HG03354 (cell line): ENCODE results near the gene SPSB3.

Experiments
- ATAC-seq: cut with Tn5 transposase; IDR thresholded peaks from one replicate; pipeline ENCODE4 v1.9.1; 2021; ENCODE audit warnings: mild to moderate bottlenecking; ENCODE audit not compliant: unreplicated experiment, poor library complexity, severe bottlenecking

Gene SPSB3

DNA sequence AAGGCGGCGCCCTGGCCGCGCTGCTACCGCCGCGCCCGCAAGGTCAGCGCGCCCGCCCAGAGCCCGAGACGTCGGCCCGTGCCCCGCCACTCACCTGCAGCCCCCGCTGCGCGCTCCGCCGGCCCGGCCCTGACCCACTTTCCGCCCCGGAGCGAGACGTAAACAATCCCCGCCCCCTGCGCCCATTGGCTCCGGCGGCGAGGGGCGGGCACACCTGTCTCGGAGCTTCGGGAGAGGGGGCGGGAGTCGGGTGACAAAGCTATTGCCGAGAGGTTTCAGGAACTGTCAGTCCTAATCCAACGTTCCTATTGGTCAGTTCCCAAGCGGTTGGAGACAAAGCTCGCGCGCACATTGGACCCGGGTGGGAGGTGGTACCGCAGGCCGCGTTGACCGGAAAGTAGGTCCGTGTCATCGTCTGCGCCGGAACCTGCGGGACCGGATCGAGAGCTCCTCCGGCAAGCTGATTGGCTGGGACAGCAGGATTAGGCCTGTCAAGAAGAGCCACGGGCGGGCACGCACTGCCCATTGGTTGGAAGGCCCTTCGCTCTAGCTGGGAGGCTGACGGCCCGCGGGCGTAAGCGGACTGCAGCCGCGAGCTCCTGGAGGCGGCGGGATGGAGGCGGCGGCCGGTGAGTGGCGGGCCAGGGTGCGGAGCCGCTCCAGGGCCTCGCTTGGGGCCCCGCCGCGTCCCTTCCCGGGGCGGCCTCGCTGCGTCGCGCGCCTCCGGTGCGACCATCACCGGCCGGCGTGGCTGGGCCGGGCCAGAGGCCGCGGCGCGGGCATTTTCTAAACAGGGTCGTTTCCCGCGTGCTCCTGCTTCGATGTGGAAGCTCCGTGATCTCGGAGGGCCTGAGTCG lies at the start of gene SPSB3, which contains the start of gene NUBP2:
SPSB3 (minus strand) TSS at position 164 of the 857 bp plus-strand sequence. CDS start 1,088 bp downstream, outside the sequence.
NUBP2 (plus strand) TSS at position 553 of the 857 bp plus-strand sequence; CDS start at position 614, 61 bp downstream.
- ATAC-seq, result peak; percentile 88

DNA sequence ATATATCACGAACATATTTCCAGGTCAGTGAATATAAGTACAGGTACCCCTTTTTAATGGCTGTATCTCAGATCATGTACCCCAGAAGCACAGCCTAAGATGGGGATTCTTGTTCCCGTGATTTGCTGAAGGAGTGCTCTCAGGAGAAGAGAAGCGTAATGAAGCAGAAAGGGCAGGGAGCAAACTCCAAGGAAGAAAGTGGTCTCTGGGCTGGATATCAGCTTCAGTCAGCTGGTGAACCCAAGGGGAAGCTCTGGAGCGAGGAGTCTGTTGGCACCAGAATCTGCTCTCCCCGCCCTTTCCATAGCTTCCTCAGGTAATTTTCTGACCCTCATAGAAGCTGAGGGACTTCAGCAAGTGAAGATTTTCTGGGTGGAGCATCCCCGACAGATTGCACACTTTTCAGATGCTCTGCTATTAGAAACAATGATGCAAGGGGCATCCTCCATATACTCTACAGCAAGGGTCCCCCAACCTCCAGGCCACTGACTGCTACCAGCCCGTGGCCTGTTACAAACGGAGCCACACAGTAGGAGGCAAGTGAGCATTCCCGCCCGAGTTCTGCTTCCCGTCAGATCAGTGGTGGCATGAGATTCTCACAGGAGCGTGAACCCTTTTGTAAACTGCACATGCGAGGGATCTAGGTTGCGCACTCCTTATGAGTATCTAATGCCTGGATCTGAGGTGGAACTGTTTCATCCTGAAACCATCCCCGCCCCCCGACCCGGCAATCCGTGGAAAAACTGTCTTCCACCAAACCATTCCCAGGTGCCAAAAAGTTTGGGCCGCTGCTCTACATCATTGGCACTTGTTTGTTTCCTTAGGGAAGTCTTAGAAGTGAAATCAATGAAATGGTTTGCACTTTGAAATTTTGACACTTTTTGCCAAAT lies 49.1 kb upstream of the SPSB3 start:
- no peak for ATAC-seq

DNA sequence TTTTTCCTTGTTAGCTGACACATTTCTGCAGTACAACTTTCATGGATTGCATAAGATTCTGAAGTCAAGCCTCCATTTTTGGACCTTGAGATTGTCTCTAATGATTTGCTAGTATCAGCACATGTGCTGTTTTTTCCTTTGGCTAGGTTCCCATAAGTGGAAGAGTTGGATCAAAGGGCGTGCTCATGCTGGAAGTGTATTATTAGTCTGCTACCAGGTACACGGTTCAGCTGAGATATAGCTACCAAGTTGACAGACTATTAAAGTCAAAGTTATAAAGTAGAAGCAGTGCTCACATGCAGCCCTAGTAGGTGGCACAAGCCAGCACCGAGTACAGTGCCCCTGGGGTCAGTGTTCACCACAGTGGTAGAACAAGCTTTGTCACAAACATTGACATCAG lies 47.8 kb upstream of the SPSB3 start:
- ATAC-seq, result no peak

DNA sequence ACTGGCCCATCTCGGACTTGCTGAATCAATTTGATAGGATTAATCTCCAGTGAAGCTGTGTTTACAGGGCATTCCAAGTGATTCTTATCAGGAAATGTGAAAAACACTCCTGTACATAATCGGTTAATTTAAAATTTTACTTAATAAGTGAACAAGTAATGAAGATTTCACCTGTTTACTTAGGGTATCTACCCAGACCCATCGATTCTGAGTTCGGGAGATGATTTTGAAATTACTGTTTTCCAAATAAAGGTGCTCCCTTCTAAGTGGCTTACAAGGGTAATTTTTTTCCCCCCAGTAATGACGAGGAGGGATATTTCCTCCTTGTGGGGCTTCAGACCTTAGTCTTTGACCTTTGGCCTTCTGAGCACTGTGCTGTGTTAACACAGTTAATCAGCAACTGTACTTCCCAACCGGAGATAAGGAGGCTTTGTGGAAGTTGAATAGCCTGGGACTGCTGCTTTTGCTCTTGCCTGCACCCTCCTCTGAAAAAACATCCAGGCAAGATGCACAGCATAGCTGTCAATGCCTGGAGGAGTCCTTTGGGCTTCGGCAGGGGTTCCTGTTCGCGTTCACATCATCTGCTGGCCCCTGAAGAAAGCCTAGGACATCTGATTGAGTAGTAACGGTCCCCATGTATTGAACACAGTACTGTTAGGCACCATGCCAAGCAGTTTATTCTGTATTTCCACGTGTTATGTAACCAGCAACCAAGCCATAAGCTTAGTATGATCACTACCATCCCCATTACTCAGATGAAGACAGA lies 46.5 kb upstream of the SPSB3 start:
- no peak for ATAC-seq

DNA sequence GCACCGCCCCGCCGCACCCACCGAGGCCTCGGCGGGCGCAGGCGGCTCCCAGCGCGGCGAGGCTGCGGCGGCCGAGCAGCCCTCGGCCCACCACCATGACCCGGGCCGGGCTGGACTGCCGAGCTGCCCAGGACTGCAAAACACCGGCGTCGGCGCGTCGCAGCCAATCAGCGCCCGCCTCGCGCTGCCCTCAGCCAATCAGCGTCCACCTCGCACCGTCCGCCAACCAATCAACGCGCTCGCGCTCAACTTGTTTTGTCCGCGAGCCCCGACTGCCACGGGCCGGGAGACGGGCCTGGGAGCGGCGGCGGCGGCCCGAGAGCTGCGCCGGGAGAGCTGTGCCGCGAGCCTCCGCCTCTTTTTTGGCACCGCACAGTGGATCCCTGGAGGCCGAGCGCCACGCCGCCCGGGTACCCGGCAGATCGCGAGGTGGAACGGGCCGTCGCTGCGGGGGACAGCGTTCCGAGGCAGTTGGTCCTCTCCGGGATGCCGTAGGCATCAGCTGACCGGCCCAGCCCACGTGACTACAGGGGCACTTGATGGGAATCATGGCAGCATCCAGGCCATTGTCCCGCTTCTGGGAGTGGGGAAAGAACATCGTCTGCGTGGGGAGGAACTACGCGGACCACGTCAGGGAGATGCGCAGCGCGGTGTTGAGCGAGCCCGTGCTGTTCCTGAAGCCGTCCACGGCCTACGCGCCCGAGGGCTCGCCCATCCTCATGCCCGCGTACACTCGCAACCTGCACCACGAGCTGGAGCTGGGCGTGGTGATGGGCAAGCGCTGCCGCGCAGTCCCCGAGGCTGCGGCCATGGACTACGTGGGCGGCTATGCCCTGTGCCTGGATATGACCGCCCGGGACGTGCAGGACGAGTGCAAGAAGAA lies 44.6 kb upstream of the SPSB3 start, which contains the start of the genes FAHD1 and HAGH:
FAHD1 (plus strand) TSS at position 516 of the 883 bp plus-strand sequence; CDS start at position 549, 33 bp downstream.
HAGH (minus strand) TSS at position 135 of the 883 bp plus-strand sequence; CDS start at position 97, 38 bp downstream.
- ATAC-seq, result peak; percentile 83

DNA sequence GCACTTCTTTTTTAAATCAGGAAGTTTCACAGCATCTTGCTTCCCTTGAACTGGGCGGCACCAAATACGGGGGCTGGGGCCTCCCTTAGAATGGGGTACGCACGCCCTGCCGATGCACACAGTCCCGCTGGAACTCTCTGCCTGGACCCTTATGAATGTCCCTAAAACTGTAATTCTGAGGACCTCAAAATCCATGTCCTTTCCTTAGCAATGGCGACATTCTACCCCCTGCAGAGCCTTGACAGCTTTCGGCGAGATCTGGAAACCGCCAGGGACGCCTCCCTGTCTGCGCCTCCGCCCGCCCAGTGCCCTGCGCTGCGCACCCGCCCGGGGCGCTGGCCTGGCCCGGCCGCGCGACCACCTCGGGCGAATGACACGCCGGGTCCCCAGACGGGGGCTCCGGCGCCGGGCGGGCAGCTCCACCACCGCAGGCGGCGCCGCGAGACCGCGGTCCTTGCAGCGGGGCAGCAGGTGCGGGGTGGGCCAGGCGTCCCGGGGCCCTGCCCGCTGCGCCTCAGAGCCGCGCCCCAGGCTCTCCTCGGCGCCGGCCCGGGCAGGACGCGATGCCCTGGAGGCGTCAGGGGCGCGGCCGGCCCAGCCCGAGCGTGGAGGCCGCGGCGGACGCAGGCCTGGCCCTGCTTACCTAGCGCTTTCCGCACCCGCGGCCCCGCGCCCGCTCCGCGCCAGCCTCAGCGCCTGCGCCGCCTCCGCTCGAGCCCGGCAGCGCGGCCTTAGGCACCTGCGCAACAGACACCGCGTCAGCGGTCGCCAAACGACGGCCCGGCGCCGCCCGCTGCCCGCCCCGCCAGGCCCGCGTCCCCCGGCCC lies 43.7 kb upstream of the SPSB3 start:
- ATAC-seq, result peak; percentile 51

DNA sequence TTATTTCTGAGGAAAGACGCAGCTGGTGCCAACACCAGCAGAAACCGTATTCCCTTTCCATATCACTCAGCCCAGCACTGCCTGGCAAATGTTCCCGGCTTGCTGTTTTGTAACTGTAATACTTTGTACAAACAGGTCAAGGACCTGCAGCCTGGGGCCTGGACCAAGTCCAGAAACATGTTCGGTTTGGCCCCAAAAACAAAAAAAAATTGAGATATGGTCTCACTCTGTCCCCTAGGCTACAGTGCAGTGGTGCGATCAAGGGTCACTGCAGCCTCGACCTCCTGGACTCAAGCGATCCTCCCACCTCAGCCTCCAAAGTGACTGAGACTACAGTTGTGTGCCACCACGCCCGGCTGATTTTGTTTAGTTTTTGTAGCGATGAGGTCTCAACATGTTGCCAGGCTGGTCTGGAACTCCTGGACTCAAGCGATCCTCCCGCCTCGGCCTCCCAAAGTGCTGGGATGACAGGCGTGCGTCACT lies 43.1 kb upstream of the SPSB3 start:
- no peak for ATAC-seq

DNA sequence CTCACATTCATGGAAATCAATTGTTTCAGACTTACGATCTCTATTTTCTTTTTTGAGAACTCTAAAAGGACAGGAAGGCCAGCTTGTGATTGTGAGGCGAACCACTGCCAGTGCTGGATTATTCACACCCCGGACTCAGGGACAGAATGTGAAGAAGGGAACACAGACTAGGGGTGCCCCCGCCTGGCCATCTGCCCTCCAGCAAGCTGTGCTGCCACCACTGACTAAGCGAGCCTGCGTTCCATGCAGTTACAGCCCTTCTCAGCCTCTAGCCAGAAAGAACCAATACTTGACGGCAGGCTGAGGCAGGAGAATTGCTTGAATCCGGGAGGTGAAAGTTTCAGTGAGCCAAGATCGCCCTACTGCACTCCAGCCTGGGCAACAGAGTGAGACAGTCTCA lies 41.5 kb upstream of the SPSB3 start:
- ATAC-seq, result no peak

DNA sequence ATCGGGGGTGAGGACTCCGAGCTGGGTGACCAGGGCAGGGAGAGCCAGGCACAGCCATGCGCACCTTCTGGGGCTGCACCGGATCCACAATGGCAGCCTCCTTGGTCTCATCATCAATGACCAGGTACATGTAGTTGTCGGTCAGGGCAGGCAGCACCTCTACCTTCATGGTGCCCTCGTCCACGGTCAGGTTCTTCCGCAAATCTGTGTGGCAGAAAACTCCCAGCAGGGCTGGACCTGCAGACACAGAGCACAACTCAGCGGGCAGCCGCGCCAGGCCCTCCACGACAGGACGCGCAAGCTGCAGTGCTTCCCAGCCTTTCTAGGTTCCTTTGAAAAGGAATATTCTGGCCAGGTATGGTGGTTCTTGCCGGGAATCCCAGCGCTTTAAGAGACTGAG lies 40.4 kb upstream of the SPSB3 start:
- ATAC-seq, result no peak

DNA sequence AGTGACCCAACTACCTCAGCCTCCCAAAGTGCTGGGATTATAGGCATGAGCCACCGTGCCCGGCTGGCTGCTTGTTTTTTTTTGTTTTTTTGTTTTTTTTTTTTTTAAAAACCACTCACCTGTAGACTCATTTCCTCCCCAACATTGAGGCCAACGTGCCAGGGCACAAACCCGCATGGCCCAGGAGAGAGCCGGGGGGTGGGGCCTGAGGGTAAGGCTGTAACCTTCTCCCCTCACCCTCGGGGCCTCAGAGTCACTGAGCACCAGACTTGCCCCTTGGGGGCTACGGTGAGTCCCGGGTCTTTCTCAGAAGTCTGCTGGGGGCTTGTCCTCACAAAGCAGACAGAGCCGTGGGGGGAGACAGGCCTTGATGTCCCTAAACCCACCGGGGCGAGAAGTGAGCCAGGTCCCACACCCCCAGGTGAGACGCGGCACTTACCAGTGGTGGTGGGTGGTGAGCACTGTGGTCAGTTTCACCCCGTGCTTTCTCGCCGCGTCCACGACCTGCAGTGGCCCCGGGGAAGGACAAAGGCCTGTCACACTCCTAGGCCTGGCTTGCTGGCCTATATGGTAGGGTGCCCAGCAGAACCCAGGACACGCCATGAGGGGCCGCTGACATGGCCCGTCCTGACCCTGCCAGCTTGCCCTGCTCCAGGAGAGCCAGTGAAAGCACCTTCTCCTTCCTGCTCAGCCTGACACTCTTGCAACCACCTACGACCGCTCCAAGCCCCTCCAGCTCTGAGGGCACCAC lies 39.7 kb upstream of the SPSB3 start:
- no peak for ATAC-seq

DNA sequence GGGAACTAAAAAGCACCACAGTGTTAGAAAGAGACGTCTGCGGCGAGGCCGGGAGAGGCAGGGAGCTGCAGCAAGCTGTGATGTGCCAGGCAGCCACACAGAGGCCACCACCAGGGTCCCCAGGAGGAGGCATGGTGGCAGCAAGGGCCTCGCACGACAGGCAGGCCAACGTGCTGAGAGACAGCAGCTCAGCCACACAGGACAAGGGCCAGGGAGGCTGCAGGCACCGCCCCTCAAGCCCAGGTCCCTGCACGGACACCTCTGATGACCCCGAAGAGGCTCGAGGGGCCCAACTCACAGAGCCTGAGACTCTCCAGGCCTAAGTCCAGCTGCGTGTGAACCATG lies 38.5 kb upstream of the SPSB3 start:
- no peak for ATAC-seq

DNA sequence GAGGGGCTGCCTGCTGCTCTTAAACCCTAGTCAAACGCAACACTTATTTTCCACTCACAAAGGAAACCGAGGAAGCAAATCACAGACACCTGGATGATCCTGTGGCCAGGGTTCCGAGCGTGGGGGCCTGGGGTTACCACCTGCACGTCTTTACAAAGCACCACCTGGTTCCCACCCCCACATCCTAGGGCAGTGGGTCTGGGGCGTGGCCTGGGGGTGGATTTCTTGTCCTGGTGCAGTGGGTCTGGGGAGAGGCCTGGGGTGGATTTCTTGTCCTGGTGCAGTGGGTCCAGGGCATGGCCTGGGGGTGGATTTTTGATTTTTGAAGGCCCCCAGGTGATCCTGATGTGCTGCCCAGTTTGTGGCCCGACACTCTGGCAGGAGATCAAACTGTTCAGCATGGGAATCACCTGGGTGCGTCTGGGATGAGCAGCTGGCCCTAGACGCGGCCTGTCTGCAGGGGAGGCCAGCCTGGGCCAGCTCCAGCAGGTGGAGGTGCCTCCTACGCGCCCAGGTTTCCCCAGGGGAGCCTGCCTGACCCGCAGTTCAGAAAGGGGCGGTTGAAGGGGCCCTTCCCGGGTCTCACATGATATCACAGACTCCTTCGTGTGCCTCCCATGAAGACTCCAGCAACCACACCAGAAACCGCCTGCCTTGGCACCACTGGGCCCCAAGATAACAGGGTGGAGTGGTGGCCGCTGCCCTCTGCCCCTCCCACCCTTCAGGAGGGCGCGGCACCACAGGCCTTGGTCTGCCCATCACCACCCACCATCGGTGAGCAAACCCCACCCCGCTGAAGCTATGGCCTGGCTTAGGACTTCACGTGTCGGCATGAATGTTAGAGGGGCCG lies 38.0 kb upstream of the SPSB3 start:
- ATAC-seq, result no peak

DNA sequence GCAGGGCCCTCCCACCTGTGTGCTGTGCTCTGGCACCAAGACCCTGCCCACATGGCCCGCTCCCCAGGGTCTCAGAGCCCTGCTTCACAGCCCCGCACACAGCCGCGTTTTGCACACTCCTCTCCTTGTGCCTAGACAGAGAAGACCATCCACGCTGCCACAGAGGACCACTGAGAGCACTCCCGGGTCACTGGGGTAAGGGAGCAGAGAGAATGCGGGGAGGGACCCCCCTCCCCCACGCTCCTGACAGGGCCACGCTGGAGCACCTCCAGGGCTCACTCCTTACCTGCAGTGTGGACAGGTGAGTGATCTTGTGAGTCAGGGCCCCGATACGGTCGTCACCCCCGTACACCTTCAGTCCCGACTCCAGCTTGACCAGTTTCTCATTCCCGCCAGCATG lies 37.2 kb upstream of the SPSB3 start:
- ATAC-seq, result no peak

DNA sequence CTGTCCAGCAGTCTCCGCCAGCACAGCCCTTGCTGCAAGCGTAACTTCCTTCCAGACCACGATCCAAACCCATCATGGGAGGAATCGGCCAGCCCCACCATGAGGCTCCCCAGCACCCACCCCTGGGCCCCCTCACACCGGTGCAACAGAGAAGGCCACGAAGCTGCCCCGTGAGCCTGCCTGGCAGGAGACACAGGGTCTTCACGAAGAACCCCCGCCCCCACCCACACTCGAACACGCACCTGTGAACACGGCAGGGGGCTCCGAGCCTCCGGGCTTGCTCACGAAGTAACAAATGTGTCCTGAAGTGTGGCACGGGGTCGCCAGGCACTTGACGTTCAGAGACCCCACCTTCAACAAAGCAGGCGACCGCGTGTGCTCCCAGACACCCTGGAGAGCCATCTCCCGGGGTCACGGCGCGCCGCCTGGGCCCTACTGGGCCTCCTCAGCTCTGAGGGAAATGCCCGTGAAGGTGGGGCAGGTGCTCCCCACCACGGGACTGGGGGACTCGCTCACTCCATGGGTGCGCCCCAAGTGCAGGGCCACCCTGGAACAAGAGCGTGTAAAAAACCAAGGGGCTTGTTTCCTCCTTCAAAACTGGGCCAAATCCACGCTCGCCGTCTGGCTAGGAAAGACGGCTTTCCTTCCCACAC lies 36.6 kb upstream of the SPSB3 start:
- no peak for ATAC-seq

DNA sequence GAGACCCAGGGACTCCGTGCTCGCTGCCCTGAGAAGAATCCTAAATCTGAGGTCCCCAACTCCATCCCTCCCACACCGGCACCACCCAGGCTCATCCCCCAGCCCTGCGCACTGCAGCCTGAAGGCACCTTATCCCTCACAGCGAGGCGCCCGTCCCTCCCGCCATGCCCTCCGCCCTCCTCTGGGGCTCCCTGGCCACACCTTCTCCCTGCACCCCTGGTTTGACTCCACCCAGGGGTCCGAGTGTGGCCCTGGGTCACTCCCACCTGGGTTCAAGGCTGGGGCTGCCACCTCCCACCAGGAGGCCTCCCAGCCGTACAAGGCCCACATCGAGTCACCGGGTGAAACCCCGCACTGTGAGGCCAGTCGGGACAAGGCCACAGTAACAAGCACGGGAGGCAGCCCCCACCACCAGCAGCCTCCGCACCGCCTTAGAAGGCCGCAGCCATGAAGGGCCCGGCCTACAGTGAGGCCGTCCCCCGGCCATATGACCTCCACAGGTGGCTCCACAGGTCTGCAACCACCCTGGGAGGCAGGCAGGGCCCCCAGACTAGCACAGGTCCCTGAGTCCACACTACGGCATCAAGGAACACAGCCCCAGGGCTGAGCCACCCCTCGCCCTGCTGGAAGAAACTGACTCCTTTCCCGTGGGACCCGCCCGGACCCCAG lies 36.0 kb upstream of the SPSB3 start:
- no peak for ATAC-seq
